Bronchial epithelial cell (primary cell): ENCODE results near the gene LEPROT. TPM values are rescaled to one million over a fixed set of nuclear protein-coding genes. Genes with fewer than 3 reads are reported as not detected.

Experiments
- DNase-seq: peaks from one replicate; pipeline ENCODE4 v3.0.0-alpha.2; 2010; ENCODE audit warnings: low read depth
- FAIRE-seq: peaks from 2 replicates; lab custom pipeline; 2011; peaks lifted over from hg19 to GRCh38; lab: Jason Lieb, UNC
- H3K27me3 ChIP-seq: 2 replicates; pipeline ENCODE4 v1.5.1; 2011; ENCODE audit warnings: low read length; ENCODE audit not compliant: control insufficient read depth, insufficient read depth
- H3K36me3 ChIP-seq: 2 replicates; pipeline ENCODE4 v1.5.1; 2011; ENCODE audit warnings: low read length; ENCODE audit not compliant: control insufficient read depth, insufficient read depth
- H3K4me3 ChIP-seq: 2 replicates; pipeline ENCODE4 v1.5.1; 2011; ENCODE audit warnings: mild to moderate bottlenecking, low read depth, low read length, control low read depth
- CTCF ChIP-seq: IDR thresholded peaks from 2 replicates; pipeline ENCODE4 v1.5.1; 2011; ENCODE audit warnings: mild to moderate bottlenecking, moderate library complexity, low read length, control low read depth, inconsistent platforms; ENCODE audit not compliant: insufficient read depth, severe bottlenecking
- total RNA-seq: library from RNA; depleted of rRNA; stranded (reverse); fragments of >200 nt; gene quantifications from 2 replicates; pipeline ENCODE4 v1.2.1, GENCODE V29; 2014

The LEPROT gene
- total RNA-seq, 1 donor from 2014 or later: 27.9 TPM

- DNase-seq: no peak
- no peaks in the 10 kb centered on the region for H3K27me3 ChIP-seq
- no peak overlapping the region for H3K4me3 ChIP-seq
- no peak for FAIRE-seq
- TF ChIP-seq CTCF: no peak
- no peaks in the 10 kb centered on the region for H3K36me3 ChIP-seq
Measured at GRCh38 chr1:65483993-65484754, 63.7 kb downstream of the LEPROT start.

Other genes with a start within 250 kb of the LEPROT start
- gene DNAJC6, start 111.1 kb upstream of the LEPROT start, total RNA-seq: 1.9 and 2.1 TPM in 2 replicates
- gene LEPR, start within 50 bp of the LEPROT start, total RNA-seq: 9.5 and 15.5 TPM in 2 replicates